Adrenal gland (tissue), 12 donors: ENCODE measurements around the gene FOXK2. TPM values are rescaled to one million over a fixed set of nuclear protein-coding genes. Genes with fewer than 3 reads are reported as not detected.

Experiments used
- DNase-seq, 7 donors: peaks; one replicate each; pipeline ENCODE4 v3.0.0-alpha.2; 2019 to 2020
- H3K27ac ChIP-seq, 5 donors: fragments of 200-600 bp; sonication (generic) in 4 of 5; 1 replicate in 3 of 5; 2 replicates in 2 of 5; pipeline versions ENCODE4 v1.5.1 to v1.8.0; 2016 to 2020; ENCODE audit warnings: mild to moderate bottlenecking in 1 of 5
- H3K27me3 ChIP-seq: fragments of 200-600 bp; 2 replicates; pipeline ENCODE4 v1.8.0; 2021
- H3K36me3 ChIP-seq, 2 donors: fragments of 200-600 bp; replicated peaks in 1 of 2; 1 replicate in 1 of 2; 2 replicates in 1 of 2; pipeline versions ENCODE4 v1.5.1 to v1.8.0; 2018 to 2022
- H3K4me1 ChIP-seq, 2 donors: fragments of 200-600 bp; replicated peaks in 1 of 2; 1 replicate in 1 of 2; 2 replicates in 1 of 2; pipeline versions ENCODE4 v1.5.1 to v1.8.0; 2018 to 2021
- H3K4me3 ChIP-seq, 4 donors: fragments of 200-600 bp; sonication (generic) in 3 of 4; one replicate each; pipeline ENCODE4 v1.5.1; 2016 to 2018
- H3K9me3 ChIP-seq, 3 donors: fragments of 200-600 bp; sonication (generic) in 1 of 3; replicated peaks in 1 of 3; 1 replicate in 2 of 3; 2 replicates in 1 of 3; pipeline versions ENCODE4 v1.5.1 to v1.8.0; 2016 to 2021
- CTCF ChIP-seq, 6 experiments: fragments of 450-650 bp in 4 of 6; fragments of 200-600 bp in 2 of 6; sonication (generic) in 1 of 6; IDR thresholded peaks; 1 replicate in 5 of 6; 2 replicates in 1 of 6; pipeline versions ENCODE4 v1.5.1 to v1.8.0; 2016 to 2021; ENCODE audit warnings: antibody characterized with exemption in 6 of 6, mild to moderate bottlenecking in 2 of 6, moderate library complexity in 1 of 6
- POLR2A ChIP-seq, 2 donors: fragments of 450-650 bp; IDR thresholded peaks; one replicate each; pipeline ENCODE4 v1.6.1; 2017; ENCODE audit warnings: antibody characterized with exemption in 2 of 2, mild to moderate bottlenecking in 2 of 2, moderate library complexity in 1 of 2
- WGBS, 4 donors: extraction: QIAGEN DNeasy Blood & Tissue Kit in 2 of 4; methylation state at CpG; one replicate each; pipeline versions ENCODE4 v1.1.5 to v1.1.7; 2013 to 2017; 5-methylcytosine and 5-hydroxymethylcytosine counted together
- intact Hi-C, 2 donors: fragments of 100-400 bp; cut with DNase I; formaldehyde crosslinking; loops; one replicate each; pipeline versions ENCODE4 v1.14.1 to v1.15.0; 2022 to 2023
- polyA plus RNA-seq, 3 donors: library from polyadenylated mRNA; stranded (reverse); fragments of 200-250 nt in 2 of 3; fragments of 350-450 nt in 1 of 3; fragmentation: Illumina TruSeq in 1 of 3; extraction: RNeasy Lipid Tissue Mini Kit (QIAGEN cat#74804) in 1 of 3; gene quantifications; one replicate each; pipeline ENCODE4 v1.2.3, GENCODE V29; 2013 to 2014
- total RNA-seq, 9 donors: library from RNA; depleted of rRNA in 4 of 9; stranded (reverse); fragments of >200 nt in 4 of 9; fragments of 120-200 nt in 1 of 9; fragmentation: NEBNext Ultra II Directional in 1 of 9; extraction: Animal tissue kit (Norgen Biotek cat#: 25700) in 1 of 9; gene quantifications; one replicate each; pipeline versions ENCODE4 v1.1.0 to v1.2.4, GENCODE V29; 2013 to 2023
- donor health status: healthy with polysubstance abuse.
- donor health status: Bipolar disorder and iron deficiency.
- donor health status: DM: yes; HTN: yes; CAD: no.
- donor health status: DM: no; HTN: no; CAD: no.
- donor health status: DM: no; HTN: no; CAD: no.
- donor health status: DM: yes; HTN: yes; CAD: no.

The FOXK2 gene
- total and polyA plus RNA-seq, 12 donors = 30.5 to 138 (median 45.5) TPM

GRCh38 chr17:82615084-82616020, 95.8 kb downstream of the FOXK2 start:
- no peak for DNase-seq
- Histone ChIP-seq H3K27ac (no peak overlapping the region), H3K4me3 (no peak overlapping the region), H3K27me3 (no peaks in the 10 kb centered on the region), H3K36me3 (peaks cover 0 to 58% of the 10 kb centered on the region in 2 donors), H3K4me1 (peaks cover 0 to 6% of the 10 kb centered on the region in 2 donors), H3K9me3 (no peaks in the 10 kb centered on the region)
- WGBS, 4 donors = 91 to 93% (median 91%) methylated on average over 35 to 45 of the region's 45 CpGs
- intact Hi-C loops = no loop called here
- no peak for TF ChIP-seq CTCF (IDR thresholded peaks at IDR 0.05)
- no peak for TF ChIP-seq POLR2A (IDR thresholded peaks at IDR 0.05)

DNA sequence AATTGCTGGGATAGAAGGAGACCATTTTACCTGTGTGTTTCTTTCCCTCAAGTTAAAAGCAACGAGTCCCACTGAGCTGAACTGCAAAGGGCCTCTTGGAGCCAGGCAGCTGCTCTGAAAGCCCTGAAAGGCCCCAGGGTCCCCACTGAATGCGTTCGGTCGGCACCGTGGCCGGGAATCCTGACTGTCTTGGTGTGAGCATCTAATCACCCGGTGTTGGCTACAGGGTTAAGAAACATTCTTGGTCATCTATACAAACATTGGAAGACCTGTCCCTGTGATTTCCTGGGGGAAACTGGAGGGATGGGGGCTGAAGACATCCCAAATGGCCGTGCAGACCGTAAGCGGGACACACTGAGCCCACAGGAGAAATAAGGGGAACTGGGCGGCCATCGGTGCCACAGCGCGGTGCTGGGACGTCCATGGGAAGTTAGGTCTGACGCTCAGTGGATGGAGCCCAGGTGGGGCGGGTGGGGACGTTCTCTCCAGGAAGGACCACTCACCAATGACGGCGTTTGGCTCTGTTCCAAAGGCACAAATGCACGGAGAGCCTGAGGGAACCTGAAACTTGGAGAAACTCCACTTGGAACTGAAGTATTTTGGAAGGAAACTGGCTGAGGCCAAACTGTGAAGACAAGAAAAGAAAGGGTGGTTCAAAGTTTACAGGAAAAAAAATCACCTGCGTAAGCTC, 96.6 kb downstream of the FOXK2 start:
- Histone ChIP-seq H3K4me3 (no peak overlapping the region), H3K36me3 (peaks cover 0 to 66% of the 10 kb centered on the region in 2 donors), H3K9me3 (no peaks in the 10 kb centered on the region), H3K27me3 (no peaks in the 10 kb centered on the region), H3K27ac (no peak overlapping the region), H3K4me1 (peaks cover 0 to 4% of the 10 kb centered on the region in 2 donors)
- intact Hi-C loops = no loop called here
- no peak for DNase-seq
- no peak for TF ChIP-seq POLR2A (IDR thresholded peaks at IDR 0.05)
- TF ChIP-seq CTCF (IDR thresholded peaks at IDR 0.05) = no peak
- WGBS, 4 donors = 85 to 88% (median 86%) methylated on average over 22 of the region's 22 CpGs

- no peaks in the 10 kb centered on the region for H3K9me3 ChIP-seq
- no peaks in the 10 kb centered on the region for H3K27me3 ChIP-seq
- peaks cover 0 to 85% of the 10 kb centered on the region in 2 donors for H3K36me3 ChIP-seq
- intact Hi-C loops = no loop called here
- WGBS, 4 donors = 80 to 86% (median 81%) methylated on average over 7 of the region's 7 CpGs
- H3K4me1 ChIP-seq = no peaks in the 10 kb centered on the region
- no peak for DNase-seq
- no peak overlapping the region for H3K4me3 ChIP-seq
- H3K27ac ChIP-seq = no peak overlapping the region
- TF ChIP-seq CTCF (IDR thresholded peaks at IDR 0.05) (no peak), POLR2A (IDR thresholded peaks at IDR 0.05) (no peak)
These were observed 99.7 kb downstream of the FOXK2 start for GRCh38 chr17:82619211-82619610.

GRCh38 chr17:82619641-82620040, 100.1 kb downstream of the FOXK2 start:
- Histone ChIP-seq H3K27me3 (no peaks in the 10 kb centered on the region), H3K36me3 (peaks cover 0 to 86% of the 10 kb centered on the region in 2 donors), H3K9me3 (no peaks in the 10 kb centered on the region), H3K4me3 (no peak overlapping the region), H3K4me1 (no peaks in the 10 kb centered on the region), H3K27ac (no peak overlapping the region)
- 84 to 95% (median 92%) methylated on average over 10 of the region's 10 CpGs for WGBS, 4 donors
- intact Hi-C loops = loop anchor here in 1 of 2 donors (10.0 kb wide), 1 partner anchor 95 kb away; the partner anchor contains the start of gene FN3KRP
- DNase-seq = no peak
- TF ChIP-seq CTCF (IDR thresholded peaks at IDR 0.05) (no peak), POLR2A (IDR thresholded peaks at IDR 0.05) (no peak)
